CD4-positive, alpha-beta T cell (primary cell): ENCODE measurements around the gene FRY. TPM values are rescaled to one million over a fixed set of nuclear protein-coding genes. Genes with fewer than 3 reads are reported as not detected.

Experiments used
- ATAC-seq: fragments of 200-7000 bp; cut with Tn5 transposase; one replicate; pipeline ENCODE4 v1.10.0; 2022; ENCODE audit warnings: mild to moderate bottlenecking; ENCODE audit not compliant: poor library complexity
- CTCF ChIA-PET: fragments of 350-600 bp; sonication (Branson Sonifier 250); formaldehyde crosslinking; loops from one replicate; lab custom pipeline; 2021; ENCODE audit warnings: antibody characterized with exemption, inconsistent platforms; lab: Charles Lee
- POLR2A ChIA-PET: fragments of 350-600 bp; sonication (Branson Sonifier 250); formaldehyde crosslinking; loops from one replicate; lab custom pipeline; 2021; ENCODE audit warnings: antibody characterized with exemption, inconsistent platforms; lab: Charles Lee
- DNase-seq, 14 experiments: peaks; one replicate each; pipeline ENCODE4 v3.0.0-alpha.2; 2013 to 2020; ENCODE audit warnings: mixed read lengths in 2 of 14
- H3K27ac ChIP-seq, 2 donors: one replicate each; pipeline versions ENCODE4 v1.5.1 to v1.7.0; 2013; ENCODE audit warnings: low read length in 2 of 2, low read depth in 1 of 2, mild to moderate bottlenecking in 1 of 2
- H3K27me3 ChIP-seq, 2 experiments: 1 replicate in 1 of 2; 2 replicates in 1 of 2; pipeline versions ENCODE4 v1.6.1 to v1.7.0; 2013; ENCODE audit warnings: low read length in 2 of 2, control low read depth in 1 of 2, mild to moderate bottlenecking in 1 of 2, moderate library complexity in 1 of 2; ENCODE audit not compliant: insufficient read depth in 2 of 2, control insufficient read depth in 1 of 2
- H3K36me3 ChIP-seq: one replicate; pipeline ENCODE4 v1.6.1; 2013; ENCODE audit warnings: low read length, control low read depth; ENCODE audit not compliant: insufficient read depth
- H3K4me1 ChIP-seq: one replicate; pipeline ENCODE4 v1.6.1; 2013; ENCODE audit warnings: low read length, control low read depth; ENCODE audit not compliant: insufficient read depth
- H3K4me3 ChIP-seq: one replicate; pipeline ENCODE4 v1.5.1; 2013; ENCODE audit warnings: mild to moderate bottlenecking, low read length, moderate library complexity
- H3K9me3 ChIP-seq, 2 experiments: 1 replicate in 1 of 2; 2 replicates in 1 of 2; pipeline versions ENCODE4 v1.6.1 to v1.7.0; 2013; ENCODE audit warnings: low read length in 2 of 2, mild to moderate bottlenecking in 2 of 2, control low read depth in 1 of 2, moderate library complexity in 1 of 2; ENCODE audit not compliant: control insufficient read depth in 1 of 2, insufficient read depth in 1 of 2
- H3K27ac Mint-ChIP-seq: one replicate; pipeline ENCODE4 v1.8.0; 2020; ENCODE audit warnings: mixed read lengths
- H3K27me3 Mint-ChIP-seq: one replicate; pipeline ENCODE4 v1.8.0; 2021; ENCODE audit warnings: mixed read lengths
- H3K36me3 Mint-ChIP-seq: one replicate; pipeline ENCODE4 v1.8.0; 2021; ENCODE audit warnings: low read depth, mixed read lengths
- H3K4me1 Mint-ChIP-seq: one replicate; pipeline ENCODE4 v1.8.0; 2021; ENCODE audit warnings: low read depth, mixed read lengths
- H3K4me3 Mint-ChIP-seq: one replicate; pipeline ENCODE4 v1.8.0; 2020; ENCODE audit warnings: mild to moderate bottlenecking, mixed read lengths
- H3K9me3 Mint-ChIP-seq: one replicate; pipeline ENCODE4 v1.8.0; 2020; ENCODE audit warnings: mixed read lengths
- intact Hi-C, 2 experiments: fragments of 100-400 bp; cut with DNase I in 1 of 2; cut with micrococcal nuclease in 1 of 2; formaldehyde crosslinking; loops; one replicate each; pipeline versions ENCODE4 v1.15.1 to v1.9.0; 2023 to 2025; cut with DNase I, micrococcal nuclease
- total RNA-seq, 174 experiments: library from RNA in 2 of 174; stranded (reverse) in 2 of 174; gene quantifications; one replicate each; pipeline ENCODE4 v1.2.3 and lab custom pipeline; 2021 to 2026
- TF ChIP-seq, protein P1 (sequence below): fragments of 200-600 bp; IDR thresholded peaks from one replicate; pipeline ENCODE4 v1.8.0; 2022; ENCODE audit warnings: antibody characterized with exemption, mild to moderate bottlenecking

Gene FRY
- total RNA-seq, 2 experiments from 2014 or later = 13.7 to 18.4 TPM

DNA sequence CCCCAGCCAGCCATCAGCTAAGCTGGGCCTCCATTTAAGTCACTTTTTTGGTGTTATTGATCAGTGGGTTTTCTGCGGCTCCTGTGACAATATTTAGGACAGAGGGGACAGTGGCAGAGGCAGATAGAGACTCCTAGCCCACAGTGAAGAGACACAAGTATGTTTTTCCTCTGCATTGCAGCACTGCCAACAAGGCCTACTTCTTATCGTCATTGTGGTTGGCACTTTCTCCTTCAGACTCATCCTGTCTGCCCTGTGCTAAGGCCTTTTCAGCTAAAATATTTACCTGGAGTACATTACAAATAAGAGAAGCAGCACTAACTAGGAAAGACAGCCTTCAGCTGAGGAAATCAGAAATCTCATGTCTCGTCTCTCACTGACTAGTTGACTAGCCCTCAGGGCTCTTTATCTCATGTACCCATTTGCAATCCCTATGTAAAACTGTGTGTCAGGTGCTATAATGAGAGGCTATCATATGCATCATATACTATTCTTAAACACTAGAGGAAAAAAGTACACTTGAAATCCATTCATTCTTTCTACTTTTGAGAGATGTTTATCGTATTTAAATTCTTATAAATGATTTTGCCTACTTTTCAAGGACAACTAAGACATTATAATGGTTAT is 221.4 kb downstream of the FRY start:
- H3K27me3 ChIP-seq = no peaks in the 10 kb centered on the region
- Mint-ChIP-seq H3K27ac (no peak overlapping the region), H3K9me3 (no peaks in the 10 kb centered on the region), H3K4me1 (no peaks in the 10 kb centered on the region), H3K4me3 (no peak overlapping the region), H3K27me3 (no peaks in the 10 kb centered on the region), H3K36me3 (peaks cover 46% of the 10 kb centered on the region)
- no peaks in the 10 kb centered on the region for H3K9me3 ChIP-seq
- DNase-seq = no peak
- no peak overlapping the region for H3K27ac ChIP-seq
- no peak overlapping the region for H3K4me3 ChIP-seq
- no peak for ATAC-seq
- H3K4me1 ChIP-seq = no peaks in the 10 kb centered on the region
- H3K36me3 ChIP-seq = peaks cover 6% of the 10 kb centered on the region
- TF ChIP-seq, protein P1, sequence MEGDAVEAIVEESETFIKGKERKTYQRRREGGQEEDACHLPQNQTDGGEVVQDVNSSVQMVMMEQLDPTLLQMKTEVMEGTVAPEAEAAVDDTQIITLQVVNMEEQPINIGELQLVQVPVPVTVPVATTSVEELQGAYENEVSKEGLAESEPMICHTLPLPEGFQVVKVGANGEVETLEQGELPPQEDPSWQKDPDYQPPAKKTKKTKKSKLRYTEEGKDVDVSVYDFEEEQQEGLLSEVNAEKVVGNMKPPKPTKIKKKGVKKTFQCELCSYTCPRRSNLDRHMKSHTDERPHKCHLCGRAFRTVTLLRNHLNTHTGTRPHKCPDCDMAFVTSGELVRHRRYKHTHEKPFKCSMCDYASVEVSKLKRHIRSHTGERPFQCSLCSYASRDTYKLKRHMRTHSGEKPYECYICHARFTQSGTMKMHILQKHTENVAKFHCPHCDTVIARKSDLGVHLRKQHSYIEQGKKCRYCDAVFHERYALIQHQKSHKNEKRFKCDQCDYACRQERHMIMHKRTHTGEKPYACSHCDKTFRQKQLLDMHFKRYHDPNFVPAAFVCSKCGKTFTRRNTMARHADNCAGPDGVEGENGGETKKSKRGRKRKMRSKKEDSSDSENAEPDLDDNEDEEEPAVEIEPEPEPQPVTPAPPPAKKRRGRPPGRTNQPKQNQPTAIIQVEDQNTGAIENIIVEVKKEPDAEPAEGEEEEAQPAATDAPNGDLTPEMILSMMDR = no peak
- intact Hi-C loops = no loop called here
- CTCF ChIA-PET = no interaction called here
- POLR2A ChIA-PET = no interaction called here

DNA sequence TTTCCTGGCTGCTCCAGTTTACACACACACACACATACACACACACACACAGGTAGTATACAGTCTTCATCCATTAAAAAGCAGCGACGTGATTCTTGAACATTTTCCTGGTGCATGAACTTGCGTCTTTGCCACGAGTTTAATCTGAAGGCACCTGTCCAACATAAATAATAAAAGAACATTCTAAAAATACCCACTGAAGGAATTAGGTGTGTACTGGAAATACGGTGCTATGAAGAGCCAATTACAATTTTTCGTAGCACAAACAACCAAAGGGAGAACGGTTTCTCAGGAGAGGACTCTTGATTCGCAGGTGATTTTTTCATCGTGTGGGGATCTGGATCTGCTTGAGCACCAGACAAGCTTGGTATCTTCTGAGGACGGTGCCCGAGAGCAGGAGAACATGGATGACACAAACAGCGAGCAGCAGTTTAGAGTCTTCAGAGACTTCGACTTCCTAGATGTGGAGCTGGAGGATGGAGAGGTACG is 222.4 kb downstream of the FRY start:
- H3K36me3 Mint-ChIP-seq = peaks cover 46% of the 10 kb centered on the region
- H3K4me1 Mint-ChIP-seq = no peaks in the 10 kb centered on the region
- no peak for DNase-seq
- no peaks in the 10 kb centered on the region for H3K4me1 ChIP-seq
- TF ChIP-seq, protein P1 = no peak
- H3K27me3 Mint-ChIP-seq = no peaks in the 10 kb centered on the region
- ATAC-seq = no peak
- H3K27me3 ChIP-seq = no peaks in the 10 kb centered on the region
- no peak overlapping the region for H3K27ac ChIP-seq
- H3K9me3 Mint-ChIP-seq = no peaks in the 10 kb centered on the region
- CTCF ChIA-PET = interaction anchor here (1.2 kb wide), 1 partner anchor 14 kb away, joined by 3 read pairs; no protein-coding TSS in a partner anchor
- H3K4me3 ChIP-seq = no peak overlapping the region
- POLR2A ChIA-PET = no interaction called here
- no peak overlapping the region for H3K4me3 Mint-ChIP-seq
- intact Hi-C loops = no loop called here
- no peaks in the 10 kb centered on the region for H3K9me3 ChIP-seq
- H3K36me3 ChIP-seq = peaks cover 6% of the 10 kb centered on the region
- H3K27ac Mint-ChIP-seq = no peak overlapping the region

DNA sequence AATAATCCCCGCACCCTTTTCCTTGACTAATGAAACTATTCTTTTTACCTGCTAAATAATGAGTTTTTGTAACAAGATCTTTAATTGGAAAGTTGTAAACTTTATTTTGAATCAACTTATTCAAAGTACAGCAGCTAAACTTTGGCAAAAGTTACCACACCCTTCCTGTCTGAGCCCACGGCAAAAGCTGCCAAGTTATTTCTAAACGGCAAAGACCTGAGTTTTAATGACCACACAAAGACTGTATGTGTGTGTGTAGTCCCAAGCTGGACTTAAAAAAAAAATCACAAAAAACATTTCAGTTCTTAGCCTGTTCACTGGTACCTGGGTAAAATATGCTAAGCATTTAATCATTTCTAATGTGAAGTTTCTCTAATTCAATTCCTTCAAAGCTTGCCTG is 222.8 kb downstream of the FRY start:
- no peak overlapping the region for H3K4me3 Mint-ChIP-seq
- TF ChIP-seq, protein P1 = no peak
- no peak overlapping the region for H3K27ac Mint-ChIP-seq
- intact Hi-C loops = no loop called here
- peaks cover 6% of the 10 kb centered on the region for H3K36me3 ChIP-seq
- no peaks in the 10 kb centered on the region for H3K27me3 ChIP-seq
- H3K4me3 ChIP-seq = no peak overlapping the region
- no peaks in the 10 kb centered on the region for H3K4me1 ChIP-seq
- no peak overlapping the region for H3K27ac ChIP-seq
- CTCF ChIA-PET = interaction anchor here (1.2 kb wide), 1 partner anchor 14 kb away, joined by 3 read pairs; no protein-coding TSS in a partner anchor
- no peaks in the 10 kb centered on the region for H3K27me3 Mint-ChIP-seq
- peaks cover 42% of the 10 kb centered on the region for H3K36me3 Mint-ChIP-seq
- POLR2A ChIA-PET = no interaction called here
- no peaks in the 10 kb centered on the region for H3K4me1 Mint-ChIP-seq
- ATAC-seq = no peak
- H3K9me3 Mint-ChIP-seq = no peaks in the 10 kb centered on the region
- DNase-seq = no peak
- H3K9me3 ChIP-seq = no peaks in the 10 kb centered on the region
